ENCODE measurements around the gene TMEM120B.

GRCh38 chr12:121709478-121709961 is 3.0 kb upstream of the TMEM120B start:
- TF ChIP-seq CTCF (IDR thresholded peaks at IDR 0.05; ENCODE audit: low read length) (no peak), EZH2 (IDR thresholded peaks at IDR 0.05; ENCODE audit: borderline replicate concordance, low read length) (no peak)

Data from OCI-LY1 (cell line).